ENCODE data around the gene EPB41L4B.

EPB41L4B gene

GRCh38 chr9:109295221-109296130, 25.4 kb downstream of the EPB41L4B start:
- H3K4me1 ChIP-seq (ENCODE audit: low read length), result peaks cover 6% of the 10 kb centered on the region
- peaks cover 65% of the 10 kb centered on the region for H3K79me2 ChIP-seq (ENCODE audit: low read length)
- H3K4me3 ChIP-seq (ENCODE audit: low read length), result no peak overlapping the region
- H4K20me1 ChIP-seq (ENCODE audit: insufficient read depth, low read length), result peaks cover 24% of the 10 kb centered on the region
- H3K27ac ChIP-seq (ENCODE audit: low read length), result no peak overlapping the region
- H3K9ac ChIP-seq (ENCODE audit: low read length), result no peak overlapping the region
- H3K27me3 ChIP-seq (ENCODE audit: low read depth, low read length), result no peaks in the 10 kb centered on the region
- no peaks in the 10 kb centered on the region for H3K36me3 ChIP-seq (replicated peaks; ENCODE audit: low read depth, low read length)
- no peaks in the 10 kb centered on the region for H3K9me3 ChIP-seq (ENCODE audit: insufficient read depth, low read length)
- no peak overlapping the region for H3K4me2 ChIP-seq (ENCODE audit: low read length)
- TF ChIP-seq EZH2phosphoT487 (IDR thresholded peaks at IDR 0.05; ENCODE audit: low read depth) (no peak), CTCF (IDR thresholded peaks at IDR 0.05; ENCODE audit: low read depth, low read length) (no peak)
- H2AFZ ChIP-seq (ENCODE audit: low read depth, low read length), result no peak overlapping the region

GRCh38 chr9:109290385-109290784, 30.5 kb downstream of the EPB41L4B start:
- H3K79me2 ChIP-seq (ENCODE audit: low read length), result peaks cover 53% of the 10 kb centered on the region
- H3K4me2 ChIP-seq (ENCODE audit: low read length), result no peak overlapping the region
- no peak overlapping the region for H3K9ac ChIP-seq (ENCODE audit: low read length)
- peaks cover 6% of the 10 kb centered on the region for H3K4me1 ChIP-seq (ENCODE audit: low read length)
- TF ChIP-seq CTCF (IDR thresholded peaks at IDR 0.05; ENCODE audit: low read depth, low read length) (no peak), EZH2phosphoT487 (IDR thresholded peaks at IDR 0.05; ENCODE audit: low read depth) (no peak)
- no peak overlapping the region for H2AFZ ChIP-seq (ENCODE audit: low read depth, low read length)
- H3K4me3 ChIP-seq (ENCODE audit: low read length), result no peak overlapping the region
- peaks cover 30% of the 10 kb centered on the region for H4K20me1 ChIP-seq (ENCODE audit: insufficient read depth, low read length)
- no peaks in the 10 kb centered on the region for H3K9me3 ChIP-seq (ENCODE audit: insufficient read depth, low read length)
- H3K27ac ChIP-seq (ENCODE audit: low read length), result no peak overlapping the region
- H3K36me3 ChIP-seq (replicated peaks; ENCODE audit: low read depth, low read length), result no peaks in the 10 kb centered on the region
- H3K27me3 ChIP-seq (ENCODE audit: low read depth, low read length), result no peaks in the 10 kb centered on the region

- H3K27ac ChIP-seq (ENCODE audit: low read length), result no peak overlapping the region
- TF ChIP-seq CTCF (IDR thresholded peaks at IDR 0.05; ENCODE audit: low read depth, low read length), result no peak
- TF ChIP-seq EZH2phosphoT487 (IDR thresholded peaks at IDR 0.05; ENCODE audit: low read depth), result no peak
- peaks cover 50% of the 10 kb centered on the region for H3K79me2 ChIP-seq (ENCODE audit: low read length)
- H3K9me3 ChIP-seq (ENCODE audit: insufficient read depth, low read length), result no peaks in the 10 kb centered on the region
- no peaks in the 10 kb centered on the region for H3K36me3 ChIP-seq (replicated peaks; ENCODE audit: low read depth, low read length)
- H3K4me3 ChIP-seq (ENCODE audit: low read length), result no peak overlapping the region
- peaks cover 6% of the 10 kb centered on the region for H3K4me1 ChIP-seq (ENCODE audit: low read length)
- peaks cover 32% of the 10 kb centered on the region for H4K20me1 ChIP-seq (ENCODE audit: insufficient read depth, low read length)
- H3K4me2 ChIP-seq (ENCODE audit: low read length), result no peak overlapping the region
- no peaks in the 10 kb centered on the region for H3K27me3 ChIP-seq (ENCODE audit: low read depth, low read length)
- H3K9ac ChIP-seq (ENCODE audit: low read length), result no peak overlapping the region
- no peak overlapping the region for H2AFZ ChIP-seq (ENCODE audit: low read depth, low read length)
Measured at GRCh38 chr9:109289931-109290330, 30.9 kb downstream of the EPB41L4B start.

GRCh38 chr9:109289186-109289585, 31.7 kb downstream of the EPB41L4B start:
- TF ChIP-seq EZH2phosphoT487 (IDR thresholded peaks at IDR 0.05; ENCODE audit: low read depth) (no peak), CTCF (IDR thresholded peaks at IDR 0.05; ENCODE audit: low read depth, low read length) (no peak)
- Histone ChIP-seq H3K9ac (ENCODE audit: low read length) (no peak overlapping the region), H4K20me1 (ENCODE audit: insufficient read depth, low read length) (peaks cover 33% of the 10 kb centered on the region), H2AFZ (ENCODE audit: low read depth, low read length) (no peak overlapping the region), H3K4me1 (ENCODE audit: low read length) (peaks cover 6% of the 10 kb centered on the region), H3K36me3 (replicated peaks; ENCODE audit: low read depth, low read length) (no peaks in the 10 kb centered on the region), H3K27ac (ENCODE audit: low read length) (no peak overlapping the region), H3K4me3 (ENCODE audit: low read length) (no peak overlapping the region), H3K9me3 (ENCODE audit: insufficient read depth, low read length) (no peaks in the 10 kb centered on the region), H3K4me2 (ENCODE audit: low read length) (no peak overlapping the region), H3K79me2 (ENCODE audit: low read length) (peaks cover 53% of the 10 kb centered on the region), H3K27me3 (ENCODE audit: low read depth, low read length) (no peaks in the 10 kb centered on the region)
